ENCODE results near the gene KIF26B.

Gene KIF26B

GRCh38 chr1:245558069-245558468, 403.3 kb downstream of the KIF26B start:
- TF ChIP-seq GLIS3 (CRISPR knock-in tag; IDR thresholded peaks at IDR 0.05) (no peak), BACH2 (CRISPR knock-in tag; IDR thresholded peaks at IDR 0.05; ENCODE audit: borderline replicate concordance) (no peak), ZNF8 (CRISPR knock-in tag; IDR thresholded peaks at IDR 0.05) (no peak), ARNTL (CRISPR knock-in tag; IDR thresholded peaks at IDR 0.05; ENCODE audit: borderline replicate concordance, low read depth) (no peak), TOX (CRISPR knock-in tag; IDR thresholded peaks at IDR 0.05; ENCODE audit: borderline replicate concordance) (no peak), ZNF565 (CRISPR knock-in tag; conservative IDR thresholded peaks at IDR 0.05; ENCODE audit: low read depth) (no peak), CSRNP3 (CRISPR knock-in tag; IDR thresholded peaks at IDR 0.05) (no peak), TCF4 (CRISPR knock-in tag; IDR thresholded peaks at IDR 0.05; ENCODE audit: borderline replicate concordance) (no peak)
- no peak; the same call in 2 of the 3 replicates for ATAC-seq

- no peak for ATAC-seq
- TF ChIP-seq PATZ1 (CRISPR knock-in tag; IDR thresholded peaks at IDR 0.05; ENCODE audit: borderline replicate concordance) (no peak), BACH2 (CRISPR knock-in tag; IDR thresholded peaks at IDR 0.05; ENCODE audit: borderline replicate concordance) (no peak), ZNF70 (CRISPR knock-in tag; IDR thresholded peaks at IDR 0.05) (no peak), ARNTL (CRISPR knock-in tag; IDR thresholded peaks at IDR 0.05; ENCODE audit: borderline replicate concordance, low read depth) (no peak), ISL1 (CRISPR knock-in tag; IDR thresholded peaks at IDR 0.05) (no peak), ZFP30 (CRISPR knock-in tag; IDR thresholded peaks at IDR 0.05) (no peak), POU6F1 (CRISPR knock-in tag; IDR thresholded peaks at IDR 0.05; ENCODE audit: borderline replicate concordance, low read depth) (no peak), TCF4 (CRISPR knock-in tag; IDR thresholded peaks at IDR 0.05; ENCODE audit: borderline replicate concordance) (no peak)
These were observed 405.6 kb downstream of the KIF26B start for GRCh38 chr1:245560316-245560859.

GRCh38 chr1:245561665-245562234, 407.0 kb downstream of the KIF26B start:
- ATAC-seq: no peak
- TF ChIP-seq POU6F1 (CRISPR knock-in tag; IDR thresholded peaks at IDR 0.05; ENCODE audit: borderline replicate concordance, low read depth) (no peak), CREB5 (CRISPR knock-in tag; IDR thresholded peaks at IDR 0.05; ENCODE audit: low read depth) (no peak), TSHZ2 (CRISPR knock-in tag; IDR thresholded peaks at IDR 0.05) (no peak), PATZ1 (CRISPR knock-in tag; IDR thresholded peaks at IDR 0.05; ENCODE audit: borderline replicate concordance) (no peak), BACH2 (CRISPR knock-in tag; IDR thresholded peaks at IDR 0.05; ENCODE audit: borderline replicate concordance) (no peak), PPARA (CRISPR knock-in tag; IDR thresholded peaks at IDR 0.05; ENCODE audit: borderline replicate concordance) (no peak), CSDC2 (CRISPR knock-in tag; IDR thresholded peaks at IDR 0.05) (no peak), TOX (CRISPR knock-in tag; IDR thresholded peaks at IDR 0.05; ENCODE audit: borderline replicate concordance) (no peak), CSRNP3 (CRISPR knock-in tag; IDR thresholded peaks at IDR 0.05) (no peak)

Data from SK-N-SH treated with all-trans-retinoic acid at 6 μM for 48 hours (cell line).